Cortex of kidney (tissue), 1 donor: ENCODE results near the gene SMIM36.
"Not testable (repeated sequence)": the region's sequence is repeated elsewhere in the genome, so short reads cannot be mapped to it uniquely, and the experiment has no call there.

ENCODE experiments used
- DNase-seq: peaks from one replicate; lab custom pipeline; 2025; lab: John Stamatoyannopoulos, UW

Gene SMIM36

DNA sequence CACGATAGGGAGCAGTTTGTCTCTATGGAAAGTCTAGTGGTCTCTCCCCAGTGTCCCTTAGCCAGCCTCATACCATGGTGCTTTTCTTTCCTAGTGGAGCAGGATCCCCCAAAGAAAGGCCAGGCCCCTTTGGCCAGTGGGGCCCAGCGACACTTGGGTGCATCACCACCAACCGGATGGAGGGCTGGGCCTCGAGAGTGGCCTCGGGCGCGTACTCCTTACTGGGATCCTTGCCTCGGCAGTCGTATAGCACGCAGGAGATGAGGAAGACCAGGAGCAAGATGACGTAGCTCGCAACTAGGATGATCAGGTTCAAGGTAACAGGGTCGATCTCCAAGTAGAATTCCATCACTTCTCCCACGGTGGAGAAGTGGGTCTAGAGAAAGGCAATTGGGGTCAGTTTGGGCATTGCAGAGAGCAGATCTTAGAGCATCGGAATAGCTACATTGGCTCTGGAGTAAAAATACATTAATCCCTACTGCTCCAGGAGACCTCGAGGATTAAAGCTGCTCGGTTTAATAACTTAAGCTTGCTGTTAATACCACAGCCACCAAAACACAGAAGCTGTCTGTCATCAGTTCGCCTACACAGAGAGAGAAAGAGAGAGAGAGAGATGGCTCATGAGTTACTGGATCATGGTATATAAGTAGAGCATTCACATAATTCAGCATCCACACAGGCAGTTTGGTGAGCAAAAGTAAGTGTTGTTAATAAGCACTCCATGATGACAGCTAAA is at the start of gene SMIM36:
SMIM36 (minus strand) TSS at position 467 of the 736 bp plus-strand sequence.
- DNase-seq = no peak

DNA sequence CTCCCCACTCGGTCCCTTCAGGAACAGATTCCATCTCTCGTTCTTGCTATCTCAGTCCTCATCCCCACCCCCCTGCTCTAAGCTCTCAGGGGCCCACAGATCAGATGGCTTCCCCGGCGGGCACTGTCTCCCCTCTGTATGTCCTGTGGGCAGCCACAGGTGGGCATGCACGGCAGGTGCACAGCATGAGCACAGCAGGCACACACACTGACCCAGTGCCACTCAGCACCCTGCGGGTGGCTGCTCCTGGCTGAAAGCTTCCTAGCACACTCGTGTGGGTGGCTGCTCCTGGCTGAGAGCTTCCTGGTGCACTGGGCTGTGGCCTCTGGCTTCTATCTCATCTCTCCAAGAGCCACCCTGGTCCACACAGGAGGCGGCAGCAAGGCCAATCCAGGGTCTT is 44.5 kb upstream of the SMIM36 start:
- DNase-seq = no peak

DNA sequence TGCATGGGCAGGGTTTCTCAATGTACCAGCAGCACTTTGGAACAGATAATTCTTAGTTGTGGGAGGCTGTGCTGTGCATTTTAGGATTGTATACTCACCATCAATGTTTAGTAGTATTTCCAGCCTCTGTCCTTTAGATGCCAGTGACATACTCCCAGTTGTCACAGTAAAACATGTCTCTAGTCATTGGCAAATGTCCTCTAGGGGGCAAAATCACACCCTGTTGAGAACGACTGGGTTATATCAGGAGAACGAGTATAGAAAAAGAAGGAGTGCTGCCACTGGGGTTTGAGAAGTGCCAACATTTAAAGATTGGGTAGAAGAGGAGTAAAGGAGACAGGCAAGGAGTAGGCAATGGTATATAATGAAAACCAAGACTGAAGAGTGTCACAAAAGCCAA is 37.9 kb upstream of the SMIM36 start:
- no peak for DNase-seq

DNA sequence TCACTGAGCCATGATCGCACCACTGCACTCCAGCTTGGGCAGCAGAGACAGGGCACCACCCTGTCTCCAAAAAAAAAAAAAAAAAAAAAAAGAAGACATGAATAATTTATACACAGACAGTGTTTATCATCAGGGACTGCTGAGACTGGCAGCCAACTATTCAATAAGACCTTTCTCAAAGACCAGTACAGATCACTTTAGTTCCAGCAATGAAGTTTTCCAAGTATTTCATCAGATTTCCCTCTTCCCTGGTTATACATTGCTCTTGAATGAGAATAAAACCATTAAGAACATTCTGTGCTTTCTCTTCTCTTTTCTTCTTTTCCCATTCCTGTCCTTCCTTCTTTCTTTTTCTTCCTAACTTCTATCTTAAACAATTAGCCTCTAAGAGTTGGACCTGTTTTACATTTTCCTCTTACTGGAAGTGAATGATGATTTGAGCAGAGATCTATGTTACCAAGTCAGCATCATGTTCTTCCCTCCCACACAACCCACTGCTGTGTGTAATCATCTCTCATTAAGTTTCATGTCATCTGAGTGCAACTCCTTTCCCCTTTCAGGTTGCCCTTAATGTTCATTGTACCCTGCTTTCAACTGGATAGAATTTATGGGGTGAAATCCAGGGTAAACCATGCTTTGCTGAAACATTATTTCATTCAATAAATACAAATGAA is 35.9 kb upstream of the SMIM36 start:
- DNase-seq = no peak

DNA sequence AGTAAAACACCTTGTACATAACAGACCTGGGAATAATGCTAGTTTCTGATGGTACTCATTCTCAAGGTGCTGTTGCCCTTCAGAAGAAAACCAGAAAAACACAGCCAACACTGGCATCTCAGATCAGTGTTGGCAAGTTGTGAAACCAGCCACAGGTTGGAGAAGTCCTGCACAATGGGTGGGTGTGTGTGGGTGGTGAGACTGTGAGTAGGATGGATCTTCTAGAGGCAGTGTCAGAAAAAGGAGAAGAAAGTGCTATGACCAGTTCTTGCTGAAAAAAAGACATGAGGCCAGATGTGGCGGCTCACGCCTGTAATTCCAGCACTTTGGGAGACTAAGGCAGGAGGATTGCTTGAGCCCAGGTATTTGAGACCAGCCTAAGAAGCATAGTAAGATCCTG is 35.2 kb upstream of the SMIM36 start:
- no peak for DNase-seq

DNA sequence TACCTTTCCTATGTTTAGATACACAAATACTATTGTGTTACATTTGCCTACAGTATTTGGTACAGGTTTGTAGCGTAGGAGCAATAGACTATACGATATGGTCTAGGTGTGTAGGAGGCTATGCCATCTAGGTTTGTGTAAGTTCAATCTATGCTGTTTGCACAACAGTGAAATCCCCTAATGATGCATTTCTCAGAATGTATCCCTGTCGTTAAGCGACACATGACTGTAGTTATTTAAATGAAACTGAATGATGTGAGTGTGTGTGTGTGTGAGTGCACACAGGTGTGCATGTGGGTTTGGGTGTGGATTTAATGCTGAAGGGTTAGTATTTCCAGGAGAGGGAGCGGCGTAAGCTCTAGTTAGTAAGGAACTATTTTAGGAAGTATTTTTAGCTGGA is 34.6 kb upstream of the SMIM36 start:
- no peak for DNase-seq

DNA sequence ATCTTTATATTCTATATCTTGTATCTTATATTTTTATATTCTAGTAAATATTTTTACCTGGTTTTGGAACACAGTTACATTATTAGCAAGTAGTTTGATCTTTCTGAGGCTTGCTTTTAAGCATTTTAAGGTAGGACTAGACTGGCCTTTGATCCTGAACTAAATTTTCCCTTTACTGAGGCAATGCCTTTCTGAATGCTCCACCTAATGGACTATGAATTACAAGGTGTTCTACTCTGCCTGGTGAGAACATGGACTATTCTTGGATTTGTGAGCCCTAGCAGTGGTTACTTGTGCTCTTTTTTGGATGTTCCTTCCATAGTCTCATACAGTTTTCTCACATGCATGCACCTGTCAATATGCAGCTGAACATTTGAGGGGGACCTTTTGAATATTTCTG is 32.5 kb upstream of the SMIM36 start:
- DNase-seq = no peak

DNA sequence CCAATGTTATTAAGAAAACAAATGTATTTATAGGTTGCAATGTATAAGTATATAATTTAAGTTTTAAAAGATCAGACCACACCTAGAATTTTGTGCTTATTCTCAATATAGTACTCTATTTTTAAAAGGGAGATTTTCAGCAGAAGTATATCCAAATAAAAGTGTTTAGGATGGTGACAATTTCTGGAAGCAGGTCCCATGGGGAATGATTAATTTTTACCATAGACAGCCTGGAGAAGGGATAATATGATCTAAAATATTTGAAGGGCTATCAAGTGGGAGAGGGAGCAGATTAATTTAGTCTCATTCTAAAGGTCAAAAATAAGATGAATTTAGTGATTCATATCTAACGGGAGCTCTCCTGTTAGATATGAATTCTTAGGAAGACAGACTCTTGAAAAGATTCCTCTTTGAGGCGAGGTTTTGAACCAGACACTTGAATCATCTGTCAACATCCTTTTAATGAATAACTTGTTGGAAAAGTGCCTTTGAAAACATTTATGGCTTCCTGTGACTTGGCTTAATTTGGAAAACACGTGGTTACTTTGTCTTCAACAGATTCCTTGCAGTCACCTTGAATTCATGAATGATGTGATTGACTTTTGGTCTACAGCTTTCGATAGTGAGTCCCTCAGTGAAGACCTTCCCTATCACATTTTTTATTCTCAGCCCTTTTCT is 29.3 kb upstream of the SMIM36 start:
- DNase-seq = no peak

DNA sequence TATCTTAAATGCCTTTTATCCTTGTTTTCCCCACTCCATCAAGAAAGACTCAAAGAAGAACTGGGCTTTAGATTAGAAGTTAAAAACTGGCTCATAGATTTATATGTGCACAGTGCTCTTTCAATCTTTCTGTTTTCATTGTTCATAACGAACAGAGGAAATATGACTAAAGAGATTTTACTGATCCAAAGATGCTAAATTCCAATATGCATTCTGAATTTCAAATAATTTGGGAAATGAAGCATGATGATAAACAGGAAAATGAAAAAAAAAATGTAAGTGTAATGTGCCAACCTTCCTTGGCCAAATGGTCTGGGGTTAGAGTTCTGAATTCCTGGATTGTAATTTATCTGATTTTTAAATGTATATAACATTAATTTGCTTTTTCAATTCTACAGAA is 25.0 kb upstream of the SMIM36 start:
- DNase-seq = no peak

DNA sequence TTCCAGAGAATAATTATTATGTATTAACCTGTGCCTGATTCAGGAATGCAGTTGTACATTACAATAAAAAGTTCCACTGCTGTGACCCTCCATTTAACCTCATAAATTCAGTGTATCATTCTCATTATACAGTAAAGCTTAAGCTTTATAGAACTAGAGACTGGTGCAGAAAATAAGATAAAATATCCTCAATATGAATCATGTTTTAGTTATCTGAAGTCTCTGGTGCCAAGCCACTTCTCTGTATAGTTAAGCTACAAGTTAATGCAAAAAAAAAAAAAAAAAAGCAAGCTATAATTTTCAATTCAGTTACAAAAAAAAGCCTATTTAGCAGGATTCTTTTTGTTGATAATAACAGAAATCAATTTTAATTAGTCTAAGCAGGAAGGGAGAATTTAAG is 22.4 kb upstream of the SMIM36 start:
- no peak for DNase-seq

DNA sequence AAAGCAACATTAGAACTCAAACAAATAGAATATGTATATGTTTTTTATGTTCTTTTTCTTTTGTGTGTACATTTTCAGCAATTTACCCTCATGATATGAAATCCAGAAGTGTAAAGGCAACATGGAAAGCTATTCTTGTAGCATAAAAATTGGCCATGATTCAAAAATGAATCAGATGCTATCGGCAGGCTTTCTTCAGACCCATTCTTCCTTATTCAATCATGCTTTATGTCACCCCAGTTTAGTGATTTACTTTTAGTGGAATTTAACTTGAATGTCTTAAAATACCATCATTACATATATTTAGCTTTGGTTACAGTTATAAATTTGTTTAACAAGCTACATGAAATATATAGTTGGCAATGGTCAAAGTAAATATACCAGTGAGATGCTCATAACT is 21.4 kb upstream of the SMIM36 start:
- no peak for DNase-seq

DNA sequence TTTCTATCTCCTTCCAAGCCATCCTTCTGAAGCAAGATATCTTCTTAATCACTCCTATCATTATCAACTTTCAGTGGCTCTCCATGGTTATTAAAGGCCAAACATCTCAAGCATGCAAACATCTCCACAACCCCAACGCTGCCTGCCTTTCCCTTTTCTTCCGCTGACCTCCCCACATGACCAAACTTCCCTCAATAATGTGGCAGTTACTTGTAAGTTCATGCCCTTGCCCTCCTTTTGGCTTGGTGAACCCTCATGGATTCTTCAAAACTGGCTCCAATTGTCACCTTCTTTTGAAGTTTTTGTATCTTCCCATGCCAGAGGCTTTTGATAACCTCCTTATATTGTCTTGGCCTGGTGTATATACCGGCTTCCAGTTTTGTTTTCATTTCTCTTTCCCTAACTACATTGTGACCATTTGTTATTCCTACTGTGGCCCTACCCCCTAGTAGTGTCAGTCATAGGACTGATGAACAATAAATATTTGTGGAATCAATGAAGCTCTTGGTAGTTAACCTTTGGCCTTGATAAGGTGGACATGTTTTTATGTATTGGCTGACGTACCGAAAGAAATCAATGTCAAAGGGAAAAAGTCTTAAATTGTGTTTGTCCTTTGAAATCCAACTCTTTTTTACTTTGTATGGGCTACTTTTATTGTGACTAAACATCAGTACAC is 19.9 kb upstream of the SMIM36 start:
- DNase-seq = no peak

DNA sequence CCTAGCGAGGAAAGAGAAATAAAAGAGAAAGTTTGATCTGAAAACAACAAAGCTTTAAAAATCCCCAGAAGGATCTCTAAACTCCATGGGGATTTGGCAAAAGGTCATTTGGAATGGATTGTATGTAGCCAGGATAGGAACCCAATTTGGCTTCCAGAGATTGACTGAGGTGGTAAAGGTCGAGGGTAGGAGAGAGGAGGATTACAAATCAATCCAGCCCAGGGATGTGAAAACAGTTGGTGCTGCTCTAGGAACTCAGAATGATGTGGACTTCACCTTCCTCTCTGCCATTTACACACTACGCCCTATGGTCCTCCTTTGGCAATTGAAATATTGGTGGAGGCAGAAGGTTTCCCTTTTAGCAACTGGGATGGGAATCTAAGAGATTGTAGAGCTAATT is 18.8 kb upstream of the SMIM36 start:
- no peak for DNase-seq

DNA sequence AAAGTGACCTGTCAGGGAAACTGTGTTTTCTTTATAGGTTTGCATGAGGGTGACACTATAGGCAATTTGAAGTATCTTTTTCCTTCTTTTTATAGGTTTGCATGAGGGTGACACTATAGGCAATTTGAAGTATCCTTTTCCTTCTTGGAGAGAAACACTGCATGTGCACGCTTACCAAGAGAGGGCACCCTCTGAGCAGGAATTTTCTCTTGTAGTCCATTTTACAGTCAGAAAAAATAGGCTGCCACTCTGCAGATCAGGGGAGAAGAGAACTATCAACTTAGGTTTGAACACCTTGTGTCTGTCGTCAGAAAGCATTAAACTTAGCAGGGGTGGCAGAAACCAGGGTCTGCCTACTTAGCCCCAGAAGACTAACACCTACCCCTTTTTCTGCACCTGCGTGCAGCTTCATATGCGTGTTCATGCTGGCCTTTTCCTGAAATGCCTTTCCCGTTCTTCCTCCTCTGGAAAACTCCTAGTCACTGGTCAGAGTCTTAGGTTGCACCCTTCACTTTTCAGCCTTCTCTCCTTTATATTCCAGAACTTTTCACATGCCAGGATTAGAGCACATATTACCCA is 16.4 kb upstream of the SMIM36 start:
- DNase-seq = no peak

DNA sequence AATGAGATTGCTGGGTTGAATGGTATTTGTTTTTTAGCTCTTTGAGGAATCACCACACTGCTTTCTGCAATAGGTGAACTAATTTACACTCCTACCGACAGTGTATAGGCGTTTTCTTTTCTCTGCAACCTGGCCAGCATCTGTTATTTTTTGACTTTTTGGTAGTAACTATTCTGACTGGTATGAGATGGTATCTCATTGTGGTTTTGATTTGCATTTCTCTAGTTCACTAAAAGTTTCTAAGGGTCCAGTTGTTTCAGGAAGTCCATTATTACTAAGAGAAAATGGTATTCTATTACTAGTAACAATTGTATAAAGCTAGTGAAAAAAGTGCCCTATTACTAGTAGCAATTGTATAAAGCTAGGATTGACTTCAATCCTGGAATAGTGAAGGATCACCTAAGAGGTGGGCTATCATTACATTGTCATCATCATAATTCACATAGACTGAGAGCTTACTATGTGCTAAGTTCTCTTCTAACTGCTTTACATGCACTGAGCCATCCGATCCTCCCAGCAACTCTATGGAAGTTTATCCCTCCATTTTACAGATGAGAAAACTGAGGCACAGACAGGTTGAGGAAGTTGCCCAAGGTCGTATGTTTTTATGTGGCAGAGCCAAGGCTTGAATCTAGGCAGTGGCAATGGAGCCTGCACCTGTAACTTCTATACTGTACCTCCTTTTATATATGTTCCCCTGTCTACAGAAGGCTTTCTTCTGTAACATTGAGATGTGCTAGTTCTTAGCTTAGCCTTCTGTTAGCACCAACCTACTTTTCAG is 13.4 kb upstream of the SMIM36 start:
- no peak for DNase-seq

DNA sequence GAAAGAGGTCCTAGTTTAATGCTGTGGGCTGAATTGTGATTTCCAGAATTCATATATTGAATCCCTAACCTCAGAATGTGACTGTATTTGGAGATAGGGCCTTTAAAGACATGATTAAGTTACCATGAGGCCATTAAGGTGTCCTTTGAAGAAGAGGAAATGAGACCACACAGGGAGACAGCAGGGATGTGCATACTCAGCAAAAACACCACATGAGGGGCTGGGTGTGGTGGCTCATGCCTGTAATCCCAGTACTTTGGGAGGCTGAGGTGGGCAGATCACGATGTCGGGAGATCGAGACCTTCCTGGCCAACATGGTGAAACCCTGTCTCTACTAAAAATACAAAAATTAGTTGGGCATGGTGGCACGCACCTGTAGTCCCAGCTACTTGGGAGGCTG is 11.8 kb upstream of the SMIM36 start:
- DNase-seq = not testable (repeated sequence)

DNA sequence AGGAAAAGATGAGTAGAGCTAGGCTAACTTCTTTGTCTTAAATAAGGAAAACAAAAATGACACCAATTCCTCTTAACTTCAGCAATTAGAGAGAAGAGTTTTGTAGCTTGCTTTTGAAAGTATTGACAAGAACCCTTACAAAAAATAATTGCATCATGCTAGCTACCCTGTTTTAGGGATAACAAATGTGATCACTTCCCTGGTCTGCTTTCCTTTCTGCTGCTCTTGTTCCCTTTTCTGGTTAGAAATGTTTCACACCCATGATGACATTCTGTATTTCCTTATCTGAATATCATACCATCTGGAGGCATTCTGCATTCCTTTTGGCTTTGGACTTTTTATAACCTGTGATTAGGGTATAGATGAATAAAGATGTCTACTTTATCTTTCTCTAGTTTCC is 9.9 kb upstream of the SMIM36 start:
- DNase-seq = no peak

DNA sequence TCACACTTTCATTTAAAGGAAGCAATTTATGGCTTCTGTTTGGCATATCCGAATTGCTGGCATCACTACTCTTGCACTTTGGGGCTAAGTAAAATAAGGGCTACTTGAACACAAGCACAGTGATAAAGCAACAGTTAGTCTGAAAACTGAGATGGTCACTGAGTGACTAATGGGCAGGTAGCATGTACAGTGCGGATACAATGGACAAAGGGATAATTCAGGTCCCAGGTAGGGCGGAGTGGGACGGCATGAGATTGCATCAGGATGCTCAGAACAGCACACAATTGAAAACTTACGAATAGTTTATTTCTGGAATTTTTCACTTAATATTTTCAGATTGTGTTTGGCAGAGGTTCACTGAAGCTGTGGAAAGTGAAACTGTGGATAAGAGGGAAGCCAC is 9.2 kb upstream of the SMIM36 start:
- no peak for DNase-seq

DNA sequence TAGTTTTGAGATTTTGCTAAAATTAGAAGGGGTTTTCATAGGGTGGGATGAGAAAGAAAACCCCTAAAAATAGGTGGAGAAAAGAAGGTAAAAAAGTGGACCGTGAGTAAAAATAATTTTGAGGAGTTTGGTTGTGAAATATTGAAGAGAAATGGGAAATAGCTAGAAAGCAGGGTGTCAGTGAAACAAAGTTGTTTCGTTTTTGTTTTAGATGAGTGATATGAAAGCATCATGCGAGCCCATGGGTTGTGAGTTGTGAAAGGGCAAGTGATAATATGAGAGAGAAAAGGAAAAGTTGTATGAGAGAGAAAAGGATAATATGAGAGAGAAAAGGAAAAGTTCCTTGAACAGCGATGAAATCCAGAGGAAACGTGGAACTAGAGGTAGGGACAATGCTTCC is 7.3 kb upstream of the SMIM36 start:
- no peak for DNase-seq

DNA sequence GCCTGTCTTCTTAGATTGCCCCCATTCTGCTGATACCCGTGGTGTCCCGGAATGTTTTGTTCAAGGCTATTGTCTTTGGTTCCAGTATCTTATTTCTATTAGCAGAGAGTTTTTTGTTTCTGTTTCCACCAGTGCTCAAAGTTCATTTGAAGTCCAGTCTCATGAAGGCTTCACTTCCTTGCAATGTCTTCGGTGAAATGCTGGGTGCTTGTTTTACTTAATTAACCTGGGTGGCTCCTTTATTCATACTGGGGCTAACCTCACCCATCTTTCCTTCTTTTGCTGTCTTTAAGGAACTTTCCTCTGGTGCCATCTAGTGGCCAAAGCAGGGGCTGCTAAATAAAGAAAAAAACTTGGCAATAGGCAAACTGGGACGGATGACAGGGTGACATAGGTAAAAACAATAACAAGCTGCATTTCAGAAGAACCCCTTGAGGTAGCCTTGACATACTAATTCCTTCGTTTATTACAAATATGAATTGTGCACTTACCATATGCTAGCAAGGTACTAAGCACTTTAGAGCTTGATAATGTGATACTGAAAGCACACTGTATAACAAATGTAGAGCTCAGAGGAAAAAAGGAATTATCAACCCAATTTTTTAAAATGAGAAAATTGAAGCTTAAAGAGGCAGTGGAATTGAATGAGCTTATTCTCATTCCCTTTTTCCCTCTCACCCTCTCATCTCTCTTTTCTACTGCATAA is 2.8 kb upstream of the SMIM36 start:
- no peak for DNase-seq

DNA sequence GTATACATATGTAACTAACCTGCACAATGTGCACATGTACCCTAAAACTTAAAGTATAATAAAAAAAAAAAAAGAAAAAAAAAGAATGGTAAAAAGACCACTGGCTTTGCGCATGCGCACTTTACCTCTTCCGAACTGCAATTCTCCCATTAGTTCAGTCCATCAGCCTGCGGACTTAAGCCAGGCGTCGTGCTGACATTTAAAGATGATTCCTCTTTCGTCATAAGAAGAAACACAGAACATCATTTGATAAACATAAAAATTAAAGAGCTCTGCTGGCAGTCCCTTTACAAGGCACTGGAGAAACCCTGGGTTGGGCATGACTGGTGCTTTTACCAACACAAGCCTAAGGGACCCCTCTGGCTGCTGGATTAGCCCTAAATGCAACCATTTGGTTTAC is 3.6 kb downstream of the SMIM36 start:
- not testable (repeated sequence) for DNase-seq
